HepG2 (cell line): Measurements from ENCODE around the gene POP5. TPM values are rescaled to one million over a fixed set of nuclear protein-coding genes. Genes with fewer than 3 reads are reported as not detected.

Experiments used
- ATF1 ChIP-seq: IDR thresholded peaks from 2 replicates; pipeline ENCODE4 v1.6.1; 2016; ENCODE audit warnings: mild to moderate bottlenecking, control low read depth
- BHLHE40 ChIP-seq: IDR thresholded peaks from 2 replicates; pipeline ENCODE4 v1.6.1; 2011; ENCODE audit warnings: low read length, improper control_type of control experiment
- ESRRA ChIP-seq: sonication (generic); formaldehyde crosslinking; IDR thresholded peaks from 2 replicates; pipeline ENCODE4 v1.5.1; 2020; ENCODE audit warnings: mild to moderate bottlenecking, low read depth, missing genetic modification reagents
- IRF2 ChIP-seq: IDR thresholded peaks from 2 replicates; pipeline ENCODE4 v1.6.1; 2018; ENCODE audit warnings: missing genetic modification reagents, missing compliant biosample characterization
- IRF9 ChIP-seq: sonication (generic); formaldehyde crosslinking; IDR thresholded peaks from 2 replicates; pipeline ENCODE4 v1.8.0; 2022; ENCODE audit warnings: missing genetic modification reagents, mild to moderate bottlenecking, borderline replicate concordance
- JUNB ChIP-seq: sonication (generic); formaldehyde crosslinking; IDR thresholded peaks from 2 replicates; pipeline ENCODE4 v1.8.0; 2022; ENCODE audit warnings: missing genetic modification reagents, mild to moderate bottlenecking, borderline replicate concordance
- KDM4B ChIP-seq: sonication (generic); formaldehyde crosslinking; IDR thresholded peaks from 2 replicates; pipeline ENCODE4 v1.4.0; 2020; ENCODE audit warnings: missing genetic modification reagents
- MAF1 ChIP-seq: sonication (generic); formaldehyde crosslinking; IDR thresholded peaks from 2 replicates; pipeline ENCODE4 v1.5.0; 2020; ENCODE audit warnings: missing genetic modification reagents, borderline replicate concordance
- MED8 ChIP-seq: sonication (generic); formaldehyde crosslinking; IDR thresholded peaks from 2 replicates; pipeline ENCODE4 v1.8.1; 2023; ENCODE audit warnings: mild to moderate bottlenecking, missing genetic modification reagents; ENCODE audit not compliant: insufficient replicate concordance
- MEF2D ChIP-seq: sonication (generic); formaldehyde crosslinking; IDR thresholded peaks from 2 replicates; pipeline ENCODE4 v1.5.1; 2020; ENCODE audit warnings: mild to moderate bottlenecking, missing genetic modification reagents
- PAX8 ChIP-seq: sonication (generic); formaldehyde crosslinking; IDR thresholded peaks from 2 replicates; pipeline ENCODE4 v1.8.0; 2022; ENCODE audit warnings: mild to moderate bottlenecking, missing genetic modification reagents, borderline replicate concordance
- SIX1 ChIP-seq: sonication (generic); formaldehyde crosslinking; IDR thresholded peaks from 2 replicates; pipeline ENCODE4 v1.4.0; 2020; ENCODE audit warnings: missing genetic modification reagents, borderline replicate concordance
- SNAPC5 ChIP-seq: sonication (generic); formaldehyde crosslinking; IDR thresholded peaks from 2 replicates; pipeline ENCODE4 v1.8.1; 2023; ENCODE audit warnings: mild to moderate bottlenecking, missing genetic modification reagents, borderline replicate concordance
- SYNCRIP ChIP-seq: fragments of 200-400 bp; formaldehyde crosslinking; IDR thresholded peaks from 2 replicates; pipeline ENCODE4 v1.6.1; 2018; ENCODE audit warnings: mild to moderate bottlenecking, low read depth, low read length; ENCODE audit not compliant: insufficient read depth
- THYN1 ChIP-seq: sonication (generic); formaldehyde crosslinking; IDR thresholded peaks from 2 replicates; pipeline ENCODE4 v1.8.1; 2023; ENCODE audit warnings: low read depth, mild to moderate bottlenecking, moderate library complexity, missing genetic modification reagents, borderline replicate concordance
- ZBTB2 ChIP-seq: sonication (generic); formaldehyde crosslinking; IDR thresholded peaks from 2 replicates; pipeline ENCODE4 v1.8.0; 2022; ENCODE audit warnings: low read depth, missing genetic modification reagents
- ZNF276 ChIP-seq: sonication (generic); formaldehyde crosslinking; IDR thresholded peaks from 2 replicates; pipeline ENCODE4 v1.4.0; 2020; ENCODE audit warnings: mild to moderate bottlenecking, low read depth, missing genetic modification reagents
- ZNF350 ChIP-seq: sonication (generic); formaldehyde crosslinking; IDR thresholded peaks from 2 replicates; pipeline ENCODE4 v1.4.0; 2020; ENCODE audit warnings: mild to moderate bottlenecking, low read depth, missing genetic modification reagents, borderline replicate concordance
- ZNF598 ChIP-seq: sonication (generic); formaldehyde crosslinking; IDR thresholded peaks from 2 replicates; pipeline ENCODE4 v1.5.1; 2020; ENCODE audit warnings: mild to moderate bottlenecking, missing genetic modification reagents, borderline replicate concordance
- ZNF616 ChIP-seq: sonication (generic); formaldehyde crosslinking; IDR thresholded peaks from 2 replicates; pipeline ENCODE4 v1.5.0; 2020; ENCODE audit warnings: low read depth, mild to moderate bottlenecking, missing genetic modification reagents
- ZNF660 ChIP-seq: sonication (generic); formaldehyde crosslinking; IDR thresholded peaks from 2 replicates; pipeline ENCODE4 v1.5.1; 2020; ENCODE audit warnings: mild to moderate bottlenecking, low read depth, missing genetic modification reagents, borderline replicate concordance
- ZNF709 ChIP-seq: sonication (generic); formaldehyde crosslinking; IDR thresholded peaks from 2 replicates; pipeline ENCODE4 v1.5.0; 2020; ENCODE audit warnings: mild to moderate bottlenecking, missing genetic modification reagents
- polyA plus RNA-seq, 8 experiments: library from polyadenylated mRNA; depleted of rRNA in 3 of 8; stranded (reverse) in 7 of 8; unstranded in 1 of 8; fragments of >200 nt; fragmentation: Illumina TruSeq in 4 of 8; extraction: Trizol in 4 of 8; gene quantifications; 2 replicates each; pipeline versions ENCODE4 v1.2.1 to v1.2.3, GENCODE V29; 2011 to 2016; ENCODE audit warnings: low read depth in 4 of 8, missing spikeins in 1 of 8, mixed read lengths in 1 of 8; ENCODE audit not compliant: insufficient read depth in 1 of 8
- total RNA-seq, 5 experiments: library from RNA; depleted of rRNA; stranded (reverse); fragments of >200 nt; fragmentation: Illumina TruSeq; extraction: Trizol; gene quantifications; 2 replicates each; pipeline ENCODE4 v1.2.3, GENCODE V29; 2016; ENCODE audit warnings: low read depth in 1 of 5
- TF ChIP-seq, protein P1 (sequence below): fragments of 450-650 bp; IDR thresholded peaks from 2 replicates; pipeline ENCODE4 v1.6.1; 2017

POP5 gene
- total and polyA plus RNA-seq, 2 of the 13 experiments (the other 11 are each of a cell fraction or from before 2014, with no cell fraction given), result 45.6 to 61.3 TPM

- TF ChIP-seq MEF2D (CRISPR knock-in tag) (0 out of 2 replicates have a peak, but pooled peaks have one; percentile 50), SYNCRIP (no peak), ZNF709 (CRISPR knock-in tag) (0 out of 2 replicates have a peak, but pooled peaks have one; percentile 33), MAF1 (no peak; the same call in 1 of the 2 replicates), ESRRA (CRISPR knock-in tag) (no peak), ZNF276 (CRISPR knock-in tag) (no peak), PAX8 (no peak), ATF1 (no peak), SNAPC5 (CRISPR knock-in tag) (no peak), ZNF598 (CRISPR knock-in tag) (peak; percentile 64; the same call in 1 of the 2 replicates), ZNF616 (no peak), BHLHE40 (no peak), ZNF660 (CRISPR knock-in tag) (no peak), KDM4B (CRISPR knock-in tag) (no peak), SIX1 (no peak), IRF9 (CRISPR knock-in tag) (peak; percentile 82; the same call in 1 of the 2 replicates), ZBTB2 (CRISPR knock-in tag) (no peak), ZNF350 (peak; percentile 83; the same call in 1 of the 2 replicates), JUNB (CRISPR knock-in tag) (no peak), THYN1 (CRISPR knock-in tag) (no peak), IRF2 (peak; percentile 58; the same call in 1 of the 2 replicates), MED8 (CRISPR knock-in tag) (peak; percentile 26)
- TF ChIP-seq, protein P1, sequence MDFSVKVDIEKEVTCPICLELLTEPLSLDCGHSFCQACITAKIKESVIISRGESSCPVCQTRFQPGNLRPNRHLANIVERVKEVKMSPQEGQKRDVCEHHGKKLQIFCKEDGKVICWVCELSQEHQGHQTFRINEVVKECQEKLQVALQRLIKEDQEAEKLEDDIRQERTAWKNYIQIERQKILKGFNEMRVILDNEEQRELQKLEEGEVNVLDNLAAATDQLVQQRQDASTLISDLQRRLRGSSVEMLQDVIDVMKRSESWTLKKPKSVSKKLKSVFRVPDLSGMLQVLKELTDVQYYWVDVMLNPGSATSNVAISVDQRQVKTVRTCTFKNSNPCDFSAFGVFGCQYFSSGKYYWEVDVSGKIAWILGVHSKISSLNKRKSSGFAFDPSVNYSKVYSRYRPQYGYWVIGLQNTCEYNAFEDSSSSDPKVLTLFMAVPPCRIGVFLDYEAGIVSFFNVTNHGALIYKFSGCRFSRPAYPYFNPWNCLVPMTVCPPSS, result no peak
Observed at GRCh38 chr12:120580787-120581723, at the start of gene POP5 (continued).
